Measurements from ENCODE around the gene BDP1.
"Not testable (repeated sequence)": the region's sequence is repeated elsewhere in the genome, so short reads cannot be mapped to it uniquely, and the experiment has no call there.

BDP1 gene

GRCh38 chr5:71455427-71456361 lies at the start of gene BDP1:
TSS of gene BDP1 (plus strand) at chr5:71455651. CDS start at chr5:71455878, 227 bp downstream.
- peak; percentile 93 to 95 for DNase-seq

GRCh38 chr5:71410088-71410487 lies 45.4 kb upstream of the BDP1 start:
- not testable (repeated sequence) for DNase-seq

GRCh38 chr5:71415626-71416025 lies 39.8 kb upstream of the BDP1 start:
- not testable (repeated sequence) for DNase-seq

- not testable (repeated sequence) for DNase-seq
These were observed 37.4 kb upstream of the BDP1 start for GRCh38 chr5:71418026-71418425.

- DNase-seq = not testable (repeated sequence)
These were observed 34.2 kb upstream of the BDP1 start for GRCh38 chr5:71421278-71421677.

GRCh38 chr5:71423896-71424295 lies 31.6 kb upstream of the BDP1 start:
- DNase-seq = not testable (repeated sequence)

GRCh38 chr5:71426686-71427474 lies 28.6 kb upstream of the BDP1 start:
- not testable (repeated sequence) for DNase-seq

GRCh38 chr5:71432410-71432809 lies 23.0 kb upstream of the BDP1 start:
- not testable (repeated sequence) for DNase-seq

GRCh38 chr5:71434825-71435224 lies 20.6 kb upstream of the BDP1 start:
- not testable (repeated sequence) for DNase-seq

- DNase-seq = not testable (repeated sequence)
These were observed 13.9 kb upstream of the BDP1 start for GRCh38 chr5:71441564-71441963.

- not testable (repeated sequence) for DNase-seq
These were observed 11.6 kb upstream of the BDP1 start for GRCh38 chr5:71443891-71444290.

GRCh38 chr5:71445015-71445414 lies 10.4 kb upstream of the BDP1 start:
- not testable (repeated sequence) for DNase-seq

GRCh38 chr5:71445523-71446152 lies 9.8 kb upstream of the BDP1 start:
- DNase-seq = not testable (repeated sequence)

- DNase-seq = not testable (repeated sequence)
These were observed 8.8 kb upstream of the BDP1 start for GRCh38 chr5:71446540-71447216.

- DNase-seq = peak; percentile 3 to 42
These were observed 8.1 kb upstream of the BDP1 start for GRCh38 chr5:71447218-71447808.

GRCh38 chr5:71452876-71453275 lies 2.6 kb upstream of the BDP1 start:
- no peak for DNase-seq

GRCh38 chr5:71454913-71455312 lies 538 bp upstream of the BDP1 start:
- no peak for DNase-seq

GRCh38 chr5:71456362-71456743 lies 902 bp downstream of the BDP1 start:
- DNase-seq = no peak

GRCh38 chr5:71457106-71457505 lies 1.7 kb downstream of the BDP1 start:
- DNase-seq = no peak

- DNase-seq = no peak
These were observed 5.2 kb downstream of the BDP1 start for GRCh38 chr5:71460693-71461092.

- DNase-seq = no peak
These were observed 5.9 kb downstream of the BDP1 start for GRCh38 chr5:71461360-71461759.

- no peak for DNase-seq
These were observed 15.7 kb downstream of the BDP1 start for GRCh38 chr5:71471193-71471592.

All from hippocampal formation (tissue), 2 donors.